Measurements from ENCODE around the gene CDC14A. TPM values are rescaled to one million over a fixed set of nuclear protein-coding genes. Genes with fewer than 3 reads are reported as not detected.

CDC14A gene
- total RNA-seq, 1 donor from 2014 or later: 2.2 TPM

Other genes with a start within 250 kb of the CDC14A start
- gene SASS6, start 219.6 kb upstream of the CDC14A start, total RNA-seq: 0.88 TPM
- gene TRMT13, start 219.3 kb upstream of the CDC14A start, total RNA-seq: 4.9 TPM
- gene LRRC39, start 174.2 kb upstream of the CDC14A start, total RNA-seq: 0.33 TPM
- 25.0 TPM for gene DBT, start 102.7 kb upstream of the CDC14A start, total RNA-seq
- 16.6 TPM for gene RTCA, start 86.3 kb upstream of the CDC14A start, total RNA-seq
- 1.3 TPM for gene GPR88, start 185.6 kb downstream of the CDC14A start, total RNA-seq